SK-N-SH treated with all-trans-retinoic acid at 6 μM for 48 hours (cell line): ENCODE data around the gene WIPF2.

Experiments
- ATAC-seq: fragments of 200-7000 bp; cut with Tn5 transposase; 3 replicates; pipeline ENCODE4 v1.9.1; 2020; ENCODE audit warnings: mild to moderate bottlenecking, moderate library complexity
- BACH2 ChIP-seq: fragments of 250-450 bp; sonication (Bioruptor Pico); IDR thresholded peaks from 2 replicates; pipeline ENCODE4 v1.9.0; 2021; ENCODE audit warnings: mild to moderate bottlenecking, borderline replicate concordance
- CREB5 ChIP-seq: fragments of 250-450 bp; sonication (Bioruptor Pico); IDR thresholded peaks from 2 replicates; pipeline ENCODE4 v1.5.1; 2020; ENCODE audit warnings: low read depth, mild to moderate bottlenecking, moderate library complexity
- CSDC2 ChIP-seq: fragments of 250-450 bp; sonication (Bioruptor Pico); IDR thresholded peaks from 2 replicates; pipeline ENCODE4 v1.5.0; 2020; ENCODE audit warnings: mild to moderate bottlenecking, moderate library complexity
- ESRRG ChIP-seq: fragments of 250-450 bp; sonication (Bioruptor Pico); IDR thresholded peaks from 2 replicates; pipeline ENCODE4 v1.6.1; 2021; ENCODE audit warnings: mild to moderate bottlenecking
- GLIS3 ChIP-seq: fragments of 250-450 bp; sonication (Bioruptor Pico); IDR thresholded peaks from 2 replicates; pipeline ENCODE4 v1.5.0; 2020; ENCODE audit warnings: mild to moderate bottlenecking, moderate library complexity
- ISL1 ChIP-seq: fragments of 250-450 bp; sonication (Bioruptor Pico); IDR thresholded peaks from 2 replicates; pipeline ENCODE4 v2.1.2; 2022; ENCODE audit warnings: mild to moderate bottlenecking, moderate library complexity
- OSR1 ChIP-seq: fragments of 250-450 bp; sonication (Bioruptor Pico); IDR thresholded peaks from 2 replicates; pipeline ENCODE4 v1.8.0; 2022; ENCODE audit warnings: moderate library complexity, mild to moderate bottlenecking, inconsistent platforms
- PPARA ChIP-seq: fragments of 250-450 bp; sonication (Bioruptor Pico); IDR thresholded peaks from 2 replicates; pipeline ENCODE4 v1.5.0; 2020; ENCODE audit warnings: mild to moderate bottlenecking, borderline replicate concordance
- RARB ChIP-seq: fragments of 250-450 bp; sonication (Bioruptor Pico); IDR thresholded peaks from 2 replicates; pipeline ENCODE4 v1.8.0; 2021; ENCODE audit warnings: mild to moderate bottlenecking, moderate library complexity
- SNAI2 ChIP-seq: fragments of 250-450 bp; sonication (Bioruptor Pico); IDR thresholded peaks from 2 replicates; pipeline ENCODE4 v1.5.0; 2020; ENCODE audit warnings: mild to moderate bottlenecking, moderate library complexity
- TCF4 ChIP-seq: fragments of 250-450 bp; sonication (Bioruptor Pico); IDR thresholded peaks from 2 replicates; pipeline ENCODE4 v1.8.0; 2021; ENCODE audit warnings: mild to moderate bottlenecking, moderate library complexity, borderline replicate concordance
- TOX ChIP-seq: fragments of 250-450 bp; sonication (Bioruptor Pico); IDR thresholded peaks from 2 replicates; pipeline ENCODE4 v1.8.0; 2021; ENCODE audit warnings: mild to moderate bottlenecking, moderate library complexity, borderline replicate concordance
- TSHZ2 ChIP-seq: fragments of 250-450 bp; sonication (Bioruptor Pico); IDR thresholded peaks from 2 replicates; pipeline ENCODE4 v1.5.0; 2020; ENCODE audit warnings: mild to moderate bottlenecking, moderate library complexity
- ZC3H10 ChIP-seq: fragments of 250-450 bp; sonication (Bioruptor Pico); IDR thresholded peaks from 2 replicates; pipeline ENCODE4 v1.5.1; 2021; ENCODE audit warnings: mild to moderate bottlenecking, moderate library complexity
- ZFP3 ChIP-seq: fragments of 250-450 bp; sonication (Bioruptor Pico); IDR thresholded peaks from 2 replicates; pipeline ENCODE4 v1.5.0; 2020; ENCODE audit warnings: mild to moderate bottlenecking, moderate library complexity
- ZFP30 ChIP-seq: fragments of 450-650 bp; formaldehyde crosslinking; IDR thresholded peaks from 2 replicates; pipeline ENCODE4 v1.5.0; 2022; ENCODE audit warnings: mild to moderate bottlenecking, moderate library complexity
- ZNF565 ChIP-seq: fragments of 450-650 bp; formaldehyde crosslinking; conservative IDR thresholded peaks from 2 replicates; pipeline ENCODE4 v1.5.0; 2020; ENCODE audit warnings: low read depth, mild to moderate bottlenecking, moderate library complexity
- ZNF70 ChIP-seq: fragments of 450-650 bp; formaldehyde crosslinking; IDR thresholded peaks from 2 replicates; pipeline ENCODE4 v1.5.0; 2020; ENCODE audit warnings: mild to moderate bottlenecking, moderate library complexity
- ZNF8 ChIP-seq: fragments of 450-650 bp; formaldehyde crosslinking; IDR thresholded peaks from 2 replicates; pipeline ENCODE4 v1.5.0; 2020; ENCODE audit warnings: mild to moderate bottlenecking, moderate library complexity
- TF ChIP-seq, protein P1 (sequence below): fragments of 250-450 bp; sonication (Bioruptor Pico); IDR thresholded peaks from 2 replicates; pipeline ENCODE4 v1.8.0; 2020; ENCODE audit warnings: mild to moderate bottlenecking, moderate library complexity, borderline replicate concordance
- TF ChIP-seq, protein P2 (sequence below): fragments of 250-450 bp; sonication (Bioruptor Pico); IDR thresholded peaks from 2 replicates; pipeline ENCODE4 v1.5.1; 2021; ENCODE audit warnings: mild to moderate bottlenecking, moderate library complexity
- TF ChIP-seq, protein P3 (sequence below): fragments of 250-450 bp; sonication (Bioruptor Pico); IDR thresholded peaks from 2 replicates; pipeline ENCODE4 v1.8.0; 2021; ENCODE audit warnings: low read depth, mild to moderate bottlenecking, moderate library complexity, borderline replicate concordance

The WIPF2 gene

GRCh38 chr17:40242774-40243173, 23.7 kb downstream of the WIPF2 start:
- peak; percentile 62 for ATAC-seq
- TF ChIP-seq CREB5 (CRISPR knock-in tag), result peak; percentile 18; the same call in 1 of the 2 replicates
- TF ChIP-seq TSHZ2, result 0 out of 2 replicates have a peak, but pooled peaks have one; percentile 9
- TF ChIP-seq TOX (CRISPR knock-in tag), result no peak
- TF ChIP-seq ZNF565 (CRISPR knock-in tag), result no peak
- TF ChIP-seq RARB (CRISPR knock-in tag), result no peak
- TF ChIP-seq BACH2 (CRISPR knock-in tag), result no peak
- TF ChIP-seq ESRRG (CRISPR knock-in tag), result no peak
- no peak for TF ChIP-seq SNAI2 (CRISPR knock-in tag)
- peak; percentile 70 for TF ChIP-seq ISL1 (CRISPR knock-in tag)
- no peak for TF ChIP-seq ZFP30 (CRISPR knock-in tag)
- TF ChIP-seq ZFP3 (CRISPR knock-in tag), result no peak
- TF ChIP-seq, protein P1, sequence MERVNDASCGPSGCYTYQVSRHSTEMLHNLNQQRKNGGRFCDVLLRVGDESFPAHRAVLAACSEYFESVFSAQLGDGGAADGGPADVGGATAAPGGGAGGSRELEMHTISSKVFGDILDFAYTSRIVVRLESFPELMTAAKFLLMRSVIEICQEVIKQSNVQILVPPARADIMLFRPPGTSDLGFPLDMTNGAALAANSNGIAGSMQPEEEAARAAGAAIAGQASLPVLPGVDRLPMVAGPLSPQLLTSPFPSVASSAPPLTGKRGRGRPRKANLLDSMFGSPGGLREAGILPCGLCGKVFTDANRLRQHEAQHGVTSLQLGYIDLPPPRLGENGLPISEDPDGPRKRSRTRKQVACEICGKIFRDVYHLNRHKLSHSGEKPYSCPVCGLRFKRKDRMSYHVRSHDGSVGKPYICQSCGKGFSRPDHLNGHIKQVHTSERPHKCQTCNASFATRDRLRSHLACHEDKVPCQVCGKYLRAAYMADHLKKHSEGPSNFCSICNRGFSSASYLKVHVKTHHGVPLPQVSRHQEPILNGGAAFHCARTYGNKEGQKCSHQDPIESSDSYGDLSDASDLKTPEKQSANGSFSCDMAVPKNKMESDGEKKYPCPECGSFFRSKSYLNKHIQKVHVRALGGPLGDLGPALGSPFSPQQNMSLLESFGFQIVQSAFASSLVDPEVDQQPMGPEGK, result no peak
- TF ChIP-seq, protein P2, sequence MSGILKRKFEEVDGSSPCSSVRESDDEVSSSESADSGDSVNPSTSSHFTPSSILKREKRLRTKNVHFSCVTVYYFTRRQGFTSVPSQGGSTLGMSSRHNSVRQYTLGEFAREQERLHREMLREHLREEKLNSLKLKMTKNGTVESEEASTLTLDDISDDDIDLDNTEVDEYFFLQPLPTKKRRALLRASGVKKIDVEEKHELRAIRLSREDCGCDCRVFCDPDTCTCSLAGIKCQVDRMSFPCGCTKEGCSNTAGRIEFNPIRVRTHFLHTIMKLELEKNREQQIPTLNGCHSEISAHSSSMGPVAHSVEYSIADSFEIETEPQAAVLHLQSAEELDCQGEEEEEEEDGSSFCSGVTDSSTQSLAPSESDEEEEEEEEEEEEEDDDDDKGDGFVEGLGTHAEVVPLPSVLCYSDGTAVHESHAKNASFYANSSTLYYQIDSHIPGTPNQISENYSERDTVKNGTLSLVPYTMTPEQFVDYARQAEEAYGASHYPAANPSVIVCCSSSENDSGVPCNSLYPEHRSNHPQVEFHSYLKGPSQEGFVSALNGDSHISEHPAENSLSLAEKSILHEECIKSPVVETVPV, result no peak
- TF ChIP-seq, protein P3, sequence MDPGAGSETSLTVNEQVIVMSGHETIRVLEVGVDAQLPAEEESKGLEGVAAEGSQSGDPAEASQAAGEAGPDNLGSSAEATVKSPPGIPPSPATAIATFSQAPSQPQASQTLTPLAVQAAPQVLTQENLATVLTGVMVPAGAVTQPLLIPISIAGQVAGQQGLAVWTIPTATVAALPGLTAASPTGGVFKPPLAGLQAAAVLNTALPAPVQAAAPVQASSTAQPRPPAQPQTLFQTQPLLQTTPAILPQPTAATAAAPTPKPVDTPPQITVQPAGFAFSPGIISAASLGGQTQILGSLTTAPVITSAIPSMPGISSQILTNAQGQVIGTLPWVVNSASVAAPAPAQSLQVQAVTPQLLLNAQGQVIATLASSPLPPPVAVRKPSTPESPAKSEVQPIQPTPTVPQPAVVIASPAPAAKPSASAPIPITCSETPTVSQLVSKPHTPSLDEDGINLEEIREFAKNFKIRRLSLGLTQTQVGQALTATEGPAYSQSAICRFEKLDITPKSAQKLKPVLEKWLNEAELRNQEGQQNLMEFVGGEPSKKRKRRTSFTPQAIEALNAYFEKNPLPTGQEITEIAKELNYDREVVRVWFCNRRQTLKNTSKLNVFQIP, result no peak
- no peak for TF ChIP-seq ZNF8 (CRISPR knock-in tag)
- TF ChIP-seq ZNF70, result no peak
- no peak for TF ChIP-seq ZC3H10 (CRISPR knock-in tag)
- TF ChIP-seq CSDC2, result no peak
- TF ChIP-seq TCF4 (CRISPR knock-in tag), result peak; percentile 66; the same call in 1 of the 2 replicates
- TF ChIP-seq GLIS3 (CRISPR knock-in tag), result no peak
- TF ChIP-seq PPARA (CRISPR knock-in tag), result no peak

GRCh38 chr17:40243761-40244160, 24.7 kb downstream of the WIPF2 start:
- TF ChIP-seq ISL1 (CRISPR knock-in tag), result peak; percentile 38; the same call in 1 of the 2 replicates
- no peak for TF ChIP-seq OSR1 (CRISPR knock-in tag)
- TF ChIP-seq, all 23 proteins: peak for 1
- peak; percentile 51 for ATAC-seq

DNA sequence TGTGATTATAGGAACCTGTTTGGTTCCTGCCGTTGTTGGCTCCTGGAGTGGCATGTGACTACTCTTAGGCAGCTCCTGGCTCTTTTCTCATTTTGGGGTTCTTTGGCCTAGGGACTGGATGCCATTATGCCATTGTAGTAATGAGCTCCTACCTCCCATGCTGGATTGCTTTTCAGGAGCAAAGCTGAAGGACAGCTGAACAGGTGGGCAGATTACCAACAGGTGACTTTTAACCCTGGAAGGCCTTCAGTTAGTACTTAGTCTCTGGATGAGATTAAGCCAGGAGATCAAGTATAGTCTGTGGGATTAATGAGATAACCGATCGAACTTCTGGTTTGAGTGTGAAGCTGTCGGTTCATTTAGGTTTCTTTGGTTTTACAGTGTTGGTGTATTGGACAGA, 25.2 kb downstream of the WIPF2 start:
- no peak; the same call in 2 of the 3 replicates for ATAC-seq
- TF ChIP-seq BACH2 (CRISPR knock-in tag), result no peak
- no peak for TF ChIP-seq SNAI2 (CRISPR knock-in tag)
